K562 (cell line): ENCODE measurements around the gene CPT1A. TPM values are rescaled to one million over a fixed set of nuclear protein-coding genes. Genes with fewer than 3 reads are reported as not detected.
A peak's percentile ranks its signal among the peaks of the same experiment; 100 is the strongest.

Source experiments
- ATAC-seq: fragments of 200-7000 bp; cut with Tn5 transposase; 3 replicates; pipeline ENCODE4 v1.9.1; 2020; ENCODE audit warnings: moderate library complexity
- BruUV-seq: library from RNA; stranded (reverse); fragments of 400-500 nt; replicated peaks from 2 replicates; lab custom pipeline; 2021; lab: Mats Ljungman, UMichigan
- CTCF ChIA-PET: fragments of 300-600 bp; formaldehyde crosslinking; extraction: SDS; loops from one replicate; lab custom pipeline; 2021; ENCODE audit warnings: low intra/inter-chr PET ratio; lab: Yijun Ruan, JAX
- POLR2A ChIA-PET: fragments of 300-600, 350-650 bp; sonication (Branson Sonifier 250); formaldehyde crosslinking; extraction: SDS; loops from one replicate; lab custom pipeline; 2021; ENCODE audit warnings: antibody characterized with exemption, inconsistent platforms; lab: Yijun Ruan, JAX
- DNase-seq, 4 experiments: peaks; one replicate each; pipeline versions ENCODE4 v3.0.0 to v3.0.0-alpha.2; 2011 to 2018; ENCODE audit warnings: low spot score in 3 of 4, mixed read lengths in 3 of 4; ENCODE audit errors: extremely low read depth in 1 of 4
- FAIRE-seq: peaks from 2 replicates; lab custom pipeline; 2011; peaks lifted over from hg19 to GRCh38; lab: Jason Lieb, UNC
- H2AFZ ChIP-seq: 2 replicates; pipeline ENCODE4 v1.6.0; 2011; ENCODE audit warnings: low read depth, low read length, control low read depth, inconsistent platforms
- H3K27ac ChIP-seq: fragments of 200-600 bp; 3 replicates; pipeline ENCODE4 v1.8.0; 2011; ENCODE audit warnings: low read depth, mild to moderate bottlenecking, control low read depth, inconsistent platforms, low read length, moderate library complexity, mixed read lengths; ENCODE audit errors: extremely low read depth
- H3K27me3 ChIP-seq, 2 experiments: fragments of 300-600 bp in 1 of 2; 2 replicates in 1 of 2; 3 replicates in 1 of 2; pipeline versions ENCODE4 v1.6.0 to v1.8.0; 2011; ENCODE audit warnings: inconsistent platforms in 2 of 2, low read length in 2 of 2, mild to moderate bottlenecking in 1 of 2, mixed read lengths in 1 of 2, moderate library complexity in 1 of 2; ENCODE audit not compliant: control insufficient read depth in 2 of 2, insufficient read depth in 2 of 2
- H3K36me3 ChIP-seq: fragments of 300-600 bp; 3 replicates; pipeline ENCODE4 v1.8.0; 2011; ENCODE audit warnings: mild to moderate bottlenecking, low read length, inconsistent platforms; ENCODE audit not compliant: control insufficient read depth, insufficient read depth
- H3K4me1 ChIP-seq, 2 experiments: fragments of 200-600 bp in 1 of 2; replicated peaks in 1 of 2; 2 replicates in 1 of 2; 3 replicates in 1 of 2; pipeline versions ENCODE4 v1.5.1 to v1.8.0; 2011; ENCODE audit warnings: inconsistent platforms in 2 of 2, low read length in 2 of 2, mild to moderate bottlenecking in 1 of 2, mixed read lengths in 1 of 2, moderate library complexity in 1 of 2; ENCODE audit not compliant: control insufficient read depth in 2 of 2, insufficient read depth in 2 of 2
- H3K4me2 ChIP-seq: 2 replicates; pipeline ENCODE4 v1.6.1; 2011; ENCODE audit warnings: low read length, control low read depth, inconsistent platforms, mixed read lengths; ENCODE audit not compliant: insufficient read depth
- H3K4me3 ChIP-seq: fragments of 200-600 bp; sonication (generic), shearing (Covaris generic); 2 replicates; pipeline ENCODE4 v1.5.1; 2016; ENCODE audit warnings: control low read depth, inconsistent platforms
- H3K79me2 ChIP-seq: fragments of 200-600 bp; 3 replicates; pipeline ENCODE4 v1.8.0; 2011; ENCODE audit warnings: low read length, inconsistent platforms; ENCODE audit not compliant: control insufficient read depth, insufficient read depth
- H3K9ac ChIP-seq, 2 experiments: 2 replicates each; pipeline versions ENCODE4 v1.6.0 to v1.6.1; 2011; ENCODE audit warnings: low read depth in 2 of 2, low read length in 2 of 2, control low read depth in 1 of 2, inconsistent platforms in 1 of 2, mild to moderate bottlenecking in 1 of 2, mixed read lengths in 1 of 2; ENCODE audit not compliant: insufficient read depth in 1 of 2
- H3K9me1 ChIP-seq: one replicate; pipeline ENCODE4 v1.6.0; 2011; ENCODE audit warnings: inconsistent platforms, mild to moderate bottlenecking, low read length, moderate library complexity; ENCODE audit not compliant: control insufficient read depth, insufficient read depth
- H3K9me3 ChIP-seq: replicated peaks from 2 replicates; pipeline ENCODE4 v1.5.1; 2011; ENCODE audit warnings: low read depth, low read length, inconsistent platforms; ENCODE audit not compliant: control insufficient read depth, insufficient read depth
- H4K20me1 ChIP-seq: replicated peaks from 2 replicates; pipeline ENCODE4 v1.6.1; 2011; ENCODE audit warnings: low read length, inconsistent platforms, mixed read lengths; ENCODE audit not compliant: control insufficient read depth, insufficient read depth
- CCAR2 ChIP-seq: fragments of 200-400 bp; formaldehyde crosslinking; IDR thresholded peaks from 2 replicates; pipeline ENCODE4 v1.6.1; 2017; ENCODE audit warnings: mild to moderate bottlenecking, low read depth, low read length
- CEBPB ChIP-seq: fragments of 450-650 bp; IDR thresholded peaks from 2 replicates; pipeline ENCODE4 v1.6.1; 2016; ENCODE audit warnings: missing genetic modification characterization, missing compliant biosample characterization
- CEBPG ChIP-seq, 3 experiments: fragments of 200-800 bp in 1 of 3; sonication (Bioruptor generic) in 1 of 3; sonication (generic) in 1 of 3; formaldehyde crosslinking in 1 of 3; IDR thresholded peaks in 2 of 3; conservative IDR thresholded peaks in 1 of 3; 2 replicates each; pipeline versions ENCODE4 v1.6.1 to v1.8.0; 2016 to 2022; ENCODE audit warnings: missing compliant biosample characterization in 2 of 3, missing genetic modification characterization in 2 of 3, mild to moderate bottlenecking in 1 of 3, missing genetic modification reagents in 1 of 3
- E2F3 ChIP-seq: fragments of 250-450 bp; sonication (Bioruptor Pico); IDR thresholded peaks from 2 replicates; pipeline ENCODE4 v1.4.0; 2020; ENCODE audit warnings: mild to moderate bottlenecking
- ESRRB ChIP-seq: fragments of 250-450 bp; sonication (Bioruptor Pico); IDR thresholded peaks from 2 replicates; pipeline ENCODE4 v1.5.0; 2020; ENCODE audit warnings: mild to moderate bottlenecking, moderate library complexity, borderline replicate concordance
- GTF2F1 ChIP-seq: IDR thresholded peaks from 2 replicates; pipeline ENCODE4 v1.6.1; 2011; ENCODE audit warnings: low read depth, low read length, improper control_type of control experiment
- HIVEP1 ChIP-seq: fragments of 250-450 bp; sonication (Bioruptor Pico); IDR thresholded peaks from 2 replicates; pipeline ENCODE4 v1.4.0; 2020; ENCODE audit warnings: mild to moderate bottlenecking
- ILF3 ChIP-seq: fragments of 450-650 bp; IDR thresholded peaks from 2 replicates; pipeline ENCODE4 v1.6.1; 2018; ENCODE audit warnings: antibody characterized with exemption, mild to moderate bottlenecking, moderate library complexity, borderline replicate concordance
- MECOM ChIP-seq: fragments of 250-450 bp; sonication (Bioruptor Pico); IDR thresholded peaks from 2 replicates; pipeline ENCODE4 v1.8.0; 2022; ENCODE audit warnings: inconsistent platforms
- MED1 ChIP-seq: sonication (generic); formaldehyde crosslinking; IDR thresholded peaks from 2 replicates; pipeline ENCODE4 v1.8.1; 2023; ENCODE audit warnings: missing genetic modification reagents, borderline replicate concordance
- NR2F6 ChIP-seq: fragments of 450-650 bp; formaldehyde crosslinking; IDR thresholded peaks from 2 replicates; pipeline ENCODE4 v1.4.0; 2020; ENCODE audit warnings: mild to moderate bottlenecking
- PPARD ChIP-seq: fragments of 250-450 bp; sonication (Bioruptor Pico); IDR thresholded peaks from 2 replicates; pipeline ENCODE4 v1.8.0; 2022; ENCODE audit warnings: inconsistent platforms, mild to moderate bottlenecking, moderate library complexity
- SMARCB1 ChIP-seq: IDR thresholded peaks from 2 replicates; pipeline ENCODE4 v1.6.1; 2011; ENCODE audit warnings: improper control_type of control experiment, low read depth; ENCODE audit not compliant: insufficient read length
- SNRNP70 ChIP-seq: fragments of 200-400 bp; formaldehyde crosslinking; optimal IDR thresholded peaks from 2 replicates; pipeline ENCODE3; 2017; ENCODE audit warnings: low read depth, low read length
- SREBF2 ChIP-seq: sonication (generic); formaldehyde crosslinking; IDR thresholded peaks from 2 replicates; pipeline ENCODE4 v1.4.0; 2020; ENCODE audit warnings: mild to moderate bottlenecking, missing genetic modification reagents
- ZNF436 ChIP-seq: fragments of 250-450, 450-650 bp; sonication (Bioruptor Pico); formaldehyde crosslinking; IDR thresholded peaks from 2 replicates; pipeline ENCODE4 v1.7.0; 2020; ENCODE audit warnings: mild to moderate bottlenecking
- WGBS: fragments of 100-300 bp; shearing (Covaris generic); methylation state at CpG from one replicate; pipeline ENCODE4 v1.1.6; 2016; ENCODE audit warnings: low coverage, mixed read lengths; ENCODE audit not compliant: insufficient coverage; ENCODE audit errors: missing lambda C conversion rate; 5-methylcytosine and 5-hydroxymethylcytosine counted together
- in situ Hi-C: fragments of 300-500 bp; cut with MboI; formaldehyde crosslinking; loops from 4 replicates; pipeline ENCODE4 v1.15.0; 2018; ENCODE audit warnings: inconsistent platforms, mixed read lengths
- intact Hi-C: fragments of 100-400 bp; cut with micrococcal nuclease; formaldehyde crosslinking; loops from 2 replicates; pipeline ENCODE4 v1.14.2; 2022
- polyA plus RNA-seq, 8 experiments: library from polyadenylated mRNA; depleted of rRNA in 4 of 8; stranded (reverse) in 5 of 8; unstranded in 3 of 8; fragments of >200 nt; fragmentation: Nextera tagmentation in 2 of 8; fragmentation: Illumina TruSeq in 1 of 8; extraction: Ambion mirVana in 2 of 8; extraction: Trizol in 1 of 8; gene quantifications; 2 replicates each; pipeline versions ENCODE4 v1.2.1 to v1.2.3, GENCODE V29; 2011 to 2014; ENCODE audit warnings: inconsistent platforms in 1 of 8, missing spikeins in 1 of 8
- total RNA-seq, 7 experiments: library from RNA; depleted of rRNA in 6 of 7; stranded (reverse); fragments of >200 nt in 6 of 7; fragmentation: Illumina TruSeq in 2 of 7; extraction: Trizol in 2 of 7; gene quantifications; 2 replicates each; pipeline versions ENCODE4 v1.2.1 to v1.2.3, GENCODE V29; 2011 to 2021; ENCODE audit warnings: low replicate concordance in 1 of 7
- TF ChIP-seq, protein P1 (sequence below): fragments of 450-650 bp; IDR thresholded peaks from 2 replicates; pipeline ENCODE4 v1.6.1; 2016; ENCODE audit warnings: missing biosample characterization, missing genetic modification characterization
- TF ChIP-seq, protein P2 (sequence below): IDR thresholded peaks from 2 replicates; pipeline ENCODE4 v1.6.1; 2011; ENCODE audit warnings: borderline replicate concordance, low read depth, mild to moderate bottlenecking, moderate library complexity, low read length; ENCODE audit not compliant: insufficient read depth, poor library complexity, severe bottlenecking
- TF ChIP-seq, protein P3 (sequence below): sonication (generic); formaldehyde crosslinking; IDR thresholded peaks from 2 replicates; pipeline ENCODE4 v1.5.0; 2020; ENCODE audit warnings: missing genetic modification reagents

Gene CPT1A
- total and polyA plus RNA-seq, 9 of the 15 experiments (the other 6 are each of a cell fraction or from before 2014, with no cell fraction given), result 2.6 to 29.1 (median 12.3) TPM

DNA sequence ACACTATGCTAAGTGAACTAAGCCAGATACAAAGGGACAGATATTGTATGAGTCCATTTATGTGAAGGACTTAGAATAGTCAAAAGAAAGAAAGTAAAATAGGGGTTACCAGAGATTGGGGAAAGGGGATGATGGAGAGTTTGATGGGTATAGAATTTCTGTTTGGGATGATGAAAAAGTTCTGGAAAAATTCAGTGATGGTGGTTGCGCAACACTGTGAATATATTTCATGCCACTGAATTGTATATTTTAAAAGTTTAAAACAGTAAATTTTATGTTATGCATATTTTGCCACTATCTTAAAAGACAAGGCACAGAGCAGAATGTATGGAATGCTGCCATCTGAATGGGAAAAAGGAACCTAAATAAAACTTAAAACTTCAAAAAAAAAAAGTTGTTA, 119.6 kb downstream of the CPT1A start:
- Histone ChIP-seq H2AFZ (no peak overlapping the region), H3K79me2 (no peaks in the 10 kb centered on the region), H3K4me2 (no peak overlapping the region), H3K9me3 (no peaks in the 10 kb centered on the region), H3K4me1 (no peaks in the 10 kb centered on the region), H3K27ac (no peak overlapping the region), H3K9me1 (no peaks in the 10 kb centered on the region), H3K27me3 (peaks cover 2 to 13% of the 10 kb centered on the region in 2 experiments; a peak in 2 of 5 replicates), H3K9ac (no peak overlapping the region), H3K4me3 (no peak overlapping the region), H3K36me3 (no peaks in the 10 kb centered on the region), H4K20me1 (no peaks in the 10 kb centered on the region)
- DNase-seq (no peak), ATAC-seq (no peak), FAIRE-seq (no peak)
- CTCF ChIA-PET, result no interaction called here
- intact Hi-C loops, result no loop called here
- WGBS, result 93% methylated on average over 1 of the region's 1 CpG
- no TSS peak for BruUV-seq
- POLR2A ChIA-PET, result no interaction called here
- in situ Hi-C loops, result no loop called here
- TF ChIP-seq MECOM (CRISPR knock-in tag) (no peak), ZNF436 (no peak), E2F3 (no peak), ESRRB (no peak), HIVEP1 (CRISPR knock-in tag) (no peak), SNRNP70 (no peak), PPARD (CRISPR knock-in tag) (no peak), CEBPG (CRISPR knock-in tag; IDR thresholded peaks at IDR 0.05) (peak; percentile 24; the same call in 1 of the 2 replicates), CEBPG (tag; conservative IDR thresholded peaks at IDR 0.05 in 1 of 2, IDR thresholded peaks at IDR 0.05 in 1 of 2) (peak; percentile 63 to 98), GTF2F1 (no peak), ILF3 (no peak), NR2F6 (CRISPR knock-in tag) (no peak), MED1 (no peak), SMARCB1 (no peak), CCAR2 (no peak), CEBPB (tag) (peak; percentile 94), SREBF2 (CRISPR knock-in tag) (no peak)
- TF ChIP-seq, protein P1, sequence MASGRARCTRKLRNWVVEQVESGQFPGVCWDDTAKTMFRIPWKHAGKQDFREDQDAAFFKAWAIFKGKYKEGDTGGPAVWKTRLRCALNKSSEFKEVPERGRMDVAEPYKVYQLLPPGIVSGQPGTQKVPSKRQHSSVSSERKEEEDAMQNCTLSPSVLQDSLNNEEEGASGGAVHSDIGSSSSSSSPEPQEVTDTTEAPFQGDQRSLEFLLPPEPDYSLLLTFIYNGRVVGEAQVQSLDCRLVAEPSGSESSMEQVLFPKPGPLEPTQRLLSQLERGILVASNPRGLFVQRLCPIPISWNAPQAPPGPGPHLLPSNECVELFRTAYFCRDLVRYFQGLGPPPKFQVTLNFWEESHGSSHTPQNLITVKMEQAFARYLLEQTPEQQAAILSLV (tag), result peak; percentile 49; the same call in 1 of the 2 replicates
- TF ChIP-seq, protein P2, sequence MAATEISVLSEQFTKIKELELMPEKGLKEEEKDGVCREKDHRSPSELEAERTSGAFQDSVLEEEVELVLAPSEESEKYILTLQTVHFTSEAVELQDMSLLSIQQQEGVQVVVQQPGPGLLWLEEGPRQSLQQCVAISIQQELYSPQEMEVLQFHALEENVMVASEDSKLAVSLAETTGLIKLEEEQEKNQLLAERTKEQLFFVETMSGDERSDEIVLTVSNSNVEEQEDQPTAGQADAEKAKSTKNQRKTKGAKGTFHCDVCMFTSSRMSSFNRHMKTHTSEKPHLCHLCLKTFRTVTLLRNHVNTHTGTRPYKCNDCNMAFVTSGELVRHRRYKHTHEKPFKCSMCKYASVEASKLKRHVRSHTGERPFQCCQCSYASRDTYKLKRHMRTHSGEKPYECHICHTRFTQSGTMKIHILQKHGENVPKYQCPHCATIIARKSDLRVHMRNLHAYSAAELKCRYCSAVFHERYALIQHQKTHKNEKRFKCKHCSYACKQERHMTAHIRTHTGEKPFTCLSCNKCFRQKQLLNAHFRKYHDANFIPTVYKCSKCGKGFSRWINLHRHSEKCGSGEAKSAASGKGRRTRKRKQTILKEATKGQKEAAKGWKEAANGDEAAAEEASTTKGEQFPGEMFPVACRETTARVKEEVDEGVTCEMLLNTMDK, result no peak
- TF ChIP-seq, protein P3, sequence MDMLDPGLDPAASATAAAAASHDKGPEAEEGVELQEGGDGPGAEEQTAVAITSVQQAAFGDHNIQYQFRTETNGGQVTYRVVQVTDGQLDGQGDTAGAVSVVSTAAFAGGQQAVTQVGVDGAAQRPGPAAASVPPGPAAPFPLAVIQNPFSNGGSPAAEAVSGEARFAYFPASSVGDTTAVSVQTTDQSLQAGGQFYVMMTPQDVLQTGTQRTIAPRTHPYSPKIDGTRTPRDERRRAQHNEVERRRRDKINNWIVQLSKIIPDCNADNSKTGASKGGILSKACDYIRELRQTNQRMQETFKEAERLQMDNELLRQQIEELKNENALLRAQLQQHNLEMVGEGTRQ (CRISPR knock-in tag), result no peak
